ENCODE measurements around the gene FUBP1. TPM values are rescaled to one million over a fixed set of nuclear protein-coding genes. Genes with fewer than 3 reads are reported as not detected.

FUBP1 gene
- total and polyA plus RNA-seq, 9 of the 15 experiments (the other 6 are each of a cell fraction or from before 2014, with no cell fraction given): 104 to 294 (median 213) TPM

DNA sequence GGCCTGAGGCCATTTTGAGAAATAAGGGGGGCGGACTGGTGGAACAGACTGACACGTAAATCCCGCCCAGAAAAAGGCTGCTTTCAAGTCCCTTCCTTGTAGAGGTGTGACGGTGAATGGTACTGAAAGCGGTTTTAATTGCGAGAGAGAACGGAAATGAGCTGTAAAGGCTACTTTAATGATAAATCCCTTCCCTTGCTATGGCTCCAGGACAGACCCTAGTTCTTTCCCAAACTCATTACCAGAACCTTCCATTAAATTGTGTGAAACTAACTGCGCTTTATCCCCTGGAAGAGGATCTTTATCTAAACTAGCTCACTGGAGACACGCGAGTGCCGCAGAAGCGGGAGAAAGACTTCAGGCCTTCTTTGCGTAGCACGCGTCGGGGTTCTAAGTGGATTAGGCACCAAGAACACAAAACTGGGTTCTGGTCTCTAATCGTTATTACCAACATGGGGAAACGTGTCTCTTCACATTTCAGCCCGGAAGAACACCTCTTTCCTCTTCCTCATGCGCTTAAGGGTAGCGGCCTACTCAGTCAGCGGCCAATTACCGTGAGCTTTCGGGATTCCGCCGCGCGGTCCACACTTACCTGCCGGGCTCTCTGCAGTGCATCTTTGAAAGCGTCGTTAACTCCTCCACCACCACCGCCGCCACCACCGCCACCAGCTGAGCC is 441 bp downstream of the FUBP1 start (continued):
- TF ChIP-seq, protein P1, sequence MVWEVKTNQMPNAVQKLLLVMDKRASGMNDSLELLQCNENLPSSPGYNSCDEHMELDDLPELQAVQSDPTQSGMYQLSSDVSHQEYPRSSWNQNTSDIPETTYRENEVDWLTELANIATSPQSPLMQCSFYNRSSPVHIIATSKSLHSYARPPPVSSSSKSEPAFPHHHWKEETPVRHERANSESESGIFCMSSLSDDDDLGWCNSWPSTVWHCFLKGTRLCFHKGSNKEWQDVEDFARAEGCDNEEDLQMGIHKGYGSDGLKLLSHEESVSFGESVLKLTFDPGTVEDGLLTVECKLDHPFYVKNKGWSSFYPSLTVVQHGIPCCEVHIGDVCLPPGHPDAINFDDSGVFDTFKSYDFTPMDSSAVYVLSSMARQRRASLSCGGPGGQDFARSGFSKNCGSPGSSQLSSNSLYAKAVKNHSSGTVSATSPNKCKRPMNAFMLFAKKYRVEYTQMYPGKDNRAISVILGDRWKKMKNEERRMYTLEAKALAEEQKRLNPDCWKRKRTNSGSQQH (CRISPR knock-in tag; IDR thresholded peaks at IDR 0.05): 0 out of 2 replicates have a peak, but pooled peaks have one; percentile 38
- TF ChIP-seq CREM (IDR thresholded peaks at IDR 0.05; ENCODE audit: low read depth) (peak; percentile 58), SMARCE1 (IDR thresholded peaks at IDR 0.05) (no peak), ZNF354B (CRISPR knock-in tag; IDR thresholded peaks at IDR 0.05) (no peak), TCF15 (CRISPR knock-in tag; IDR thresholded peaks at IDR 0.05) (no peak), SAP30 (IDR thresholded peaks at IDR 0.05; ENCODE audit: borderline replicate concordance, insufficient read depth, low read depth, low read length, poor library complexity, severe bottlenecking) (peak; percentile 32), PREB (CRISPR knock-in tag; IDR thresholded peaks at IDR 0.05) (peak; percentile 75; the same call in 1 of the 2 replicates), SMC3 (conservative IDR thresholded peaks at IDR 0.05; ENCODE audit: insufficient read depth, low read depth, low read length) (no peak), MEF2D (tag; conservative IDR thresholded peaks at IDR 0.05; ENCODE audit: low read depth) (no peak), ZNF431 (CRISPR knock-in tag; IDR thresholded peaks at IDR 0.05) (0 out of 2 replicates have a peak, but pooled peaks have one; percentile 47), LCOR (CRISPR knock-in tag; IDR thresholded peaks at IDR 0.05) (peak; percentile 2; the same call in 1 of the 2 replicates), ZNF408 (CRISPR knock-in tag; IDR thresholded peaks at IDR 0.05; ENCODE audit: low read depth) (no peak), RAD21 (CRISPR knock-in tag; conservative IDR thresholded peaks at IDR 0.05 in 1 of 2, IDR thresholded peaks at IDR 0.05 in 1 of 2) (0 out of 4 replicates have a peak, but pooled peaks of 1 of the 2 experiments have one; percentile 6), ZNF398 (CRISPR knock-in tag; IDR thresholded peaks at IDR 0.05) (no peak)
- TF ChIP-seq, protein P2, sequence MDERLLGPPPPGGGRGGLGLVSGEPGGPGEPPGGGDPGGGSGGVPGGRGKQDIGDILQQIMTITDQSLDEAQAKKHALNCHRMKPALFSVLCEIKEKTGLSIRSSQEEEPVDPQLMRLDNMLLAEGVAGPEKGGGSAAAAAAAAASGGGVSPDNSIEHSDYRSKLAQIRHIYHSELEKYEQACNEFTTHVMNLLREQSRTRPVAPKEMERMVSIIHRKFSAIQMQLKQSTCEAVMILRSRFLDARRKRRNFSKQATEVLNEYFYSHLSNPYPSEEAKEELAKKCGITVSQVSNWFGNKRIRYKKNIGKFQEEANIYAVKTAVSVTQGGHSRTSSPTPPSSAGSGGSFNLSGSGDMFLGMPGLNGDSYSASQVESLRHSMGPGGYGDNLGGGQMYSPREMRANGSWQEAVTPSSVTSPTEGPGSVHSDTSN (CRISPR knock-in tag; IDR thresholded peaks at IDR 0.05; ENCODE audit: low read depth): no peak
- TF ChIP-seq, protein P2 (tag; conservative IDR thresholded peaks at IDR 0.05; ENCODE audit: low read depth): peak; percentile 59
- TF ChIP-seq, protein P3, sequence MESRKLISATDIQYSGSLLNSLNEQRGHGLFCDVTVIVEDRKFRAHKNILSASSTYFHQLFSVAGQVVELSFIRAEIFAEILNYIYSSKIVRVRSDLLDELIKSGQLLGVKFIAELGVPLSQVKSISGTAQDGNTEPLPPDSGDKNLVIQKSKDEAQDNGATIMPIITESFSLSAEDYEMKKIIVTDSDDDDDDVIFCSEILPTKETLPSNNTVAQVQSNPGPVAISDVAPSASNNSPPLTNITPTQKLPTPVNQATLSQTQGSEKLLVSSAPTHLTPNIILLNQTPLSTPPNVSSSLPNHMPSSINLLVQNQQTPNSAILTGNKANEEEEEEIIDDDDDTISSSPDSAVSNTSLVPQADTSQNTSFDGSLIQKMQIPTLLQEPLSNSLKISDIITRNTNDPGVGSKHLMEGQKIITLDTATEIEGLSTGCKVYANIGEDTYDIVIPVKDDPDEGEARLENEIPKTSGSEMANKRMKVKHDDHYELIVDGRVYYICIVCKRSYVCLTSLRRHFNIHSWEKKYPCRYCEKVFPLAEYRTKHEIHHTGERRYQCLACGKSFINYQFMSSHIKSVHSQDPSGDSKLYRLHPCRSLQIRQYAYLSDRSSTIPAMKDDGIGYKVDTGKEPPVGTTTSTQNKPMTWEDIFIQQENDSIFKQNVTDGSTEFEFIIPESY (CRISPR knock-in tag; IDR thresholded peaks at IDR 0.05): no peak
